ENCODE measurements around the gene ARHGAP15.

ARHGAP15 gene

GRCh38 chr2:143616452-143616851, 487.2 kb downstream of the ARHGAP15 start:
- TF ChIP-seq RAD21 (IDR thresholded peaks at IDR 0.05; ENCODE audit: low read depth) (no peak), REST (IDR thresholded peaks at IDR 0.05; ENCODE audit: low read depth) (no peak), TAF1 (IDR thresholded peaks at IDR 0.05; ENCODE audit: low read depth) (no peak), CREB1 (IDR thresholded peaks at IDR 0.05; ENCODE audit: low read depth) (no peak), YY1 (IDR thresholded peaks at IDR 0.05; ENCODE audit: low read depth) (no peak)

GRCh38 chr2:143617803-143618415, 488.7 kb downstream of the ARHGAP15 start:
- no peak for TF ChIP-seq USF1 (IDR thresholded peaks at IDR 0.05)
- TF ChIP-seq YY1 (IDR thresholded peaks at IDR 0.05; ENCODE audit: low read depth) = no peak
- no peak for TF ChIP-seq ZBTB7A (IDR thresholded peaks at IDR 0.05; ENCODE audit: low read depth)
- no peak for TF ChIP-seq REST (IDR thresholded peaks at IDR 0.05; ENCODE audit: low read depth)
- no peak for TF ChIP-seq EGR1 (IDR thresholded peaks at IDR 0.05)
- TF ChIP-seq RAD21 (IDR thresholded peaks at IDR 0.05; ENCODE audit: low read depth) = no peak
- TF ChIP-seq NFIC (IDR thresholded peaks at IDR 0.05) = no peak
- TF ChIP-seq CREB1 (IDR thresholded peaks at IDR 0.05; ENCODE audit: low read depth) = no peak
- no peak for TF ChIP-seq FOXM1 (IDR thresholded peaks at IDR 0.05; ENCODE audit: borderline replicate concordance, low read depth)
- TF ChIP-seq TEAD4 (IDR thresholded peaks at IDR 0.05) = no peak
- TF ChIP-seq EP300 (IDR thresholded peaks at IDR 0.05; ENCODE audit: borderline replicate concordance) = no peak
- TF ChIP-seq TAF1 (IDR thresholded peaks at IDR 0.05; ENCODE audit: low read depth) = no peak
- no peak for TF ChIP-seq MAX (IDR thresholded peaks at IDR 0.05)
- no peak for TF ChIP-seq CEBPB (IDR thresholded peaks at IDR 0.05)
- no peak for TF ChIP-seq TCF12 (IDR thresholded peaks at IDR 0.05; ENCODE audit: low read depth)

GRCh38 chr2:143622106-143622505, 492.9 kb downstream of the ARHGAP15 start:
- TF ChIP-seq REST (IDR thresholded peaks at IDR 0.05; ENCODE audit: low read depth) = no peak
- no peak for TF ChIP-seq CEBPB (IDR thresholded peaks at IDR 0.05)
- TF ChIP-seq FOXM1 (IDR thresholded peaks at IDR 0.05; ENCODE audit: borderline replicate concordance, low read depth) = no peak
- TF ChIP-seq TEAD4 (IDR thresholded peaks at IDR 0.05) = no peak

- TF ChIP-seq NFIC (IDR thresholded peaks at IDR 0.05) = no peak
These were observed 494.2 kb downstream of the ARHGAP15 start for GRCh38 chr2:143623231-143623908.

DNA sequence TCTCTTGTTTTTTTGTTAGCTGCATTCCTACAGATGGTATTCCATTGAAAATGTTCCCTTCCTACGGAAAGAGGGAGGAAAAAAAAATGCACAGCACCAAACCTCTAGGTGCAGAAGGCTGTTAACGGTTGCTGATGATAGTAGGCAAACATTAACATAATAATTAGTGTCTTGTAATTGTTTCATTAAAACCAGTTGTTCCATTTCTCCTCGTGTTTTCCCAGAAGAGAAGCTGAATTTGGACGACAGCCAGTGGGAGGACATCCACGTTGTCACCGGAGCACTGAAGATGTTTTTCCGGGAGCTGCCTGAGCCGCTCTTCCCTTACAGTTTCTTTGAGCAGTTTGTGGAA, 494.7 kb downstream of the ARHGAP15 start:
- TF ChIP-seq TEAD4 (IDR thresholded peaks at IDR 0.05) = no peak
- no peak for TF ChIP-seq REST (IDR thresholded peaks at IDR 0.05; ENCODE audit: low read depth)
- TF ChIP-seq EP300 (IDR thresholded peaks at IDR 0.05; ENCODE audit: borderline replicate concordance) = no peak
- no peak for TF ChIP-seq MAX (IDR thresholded peaks at IDR 0.05)
- TF ChIP-seq YY1 (IDR thresholded peaks at IDR 0.05; ENCODE audit: low read depth) = no peak
- no peak for TF ChIP-seq CREB1 (IDR thresholded peaks at IDR 0.05; ENCODE audit: low read depth)
- TF ChIP-seq ZBTB7A (IDR thresholded peaks at IDR 0.05; ENCODE audit: low read depth) = no peak

Data from Ishikawa (cell line).